Measurements from ENCODE around the gene PTPRT.

DNA sequence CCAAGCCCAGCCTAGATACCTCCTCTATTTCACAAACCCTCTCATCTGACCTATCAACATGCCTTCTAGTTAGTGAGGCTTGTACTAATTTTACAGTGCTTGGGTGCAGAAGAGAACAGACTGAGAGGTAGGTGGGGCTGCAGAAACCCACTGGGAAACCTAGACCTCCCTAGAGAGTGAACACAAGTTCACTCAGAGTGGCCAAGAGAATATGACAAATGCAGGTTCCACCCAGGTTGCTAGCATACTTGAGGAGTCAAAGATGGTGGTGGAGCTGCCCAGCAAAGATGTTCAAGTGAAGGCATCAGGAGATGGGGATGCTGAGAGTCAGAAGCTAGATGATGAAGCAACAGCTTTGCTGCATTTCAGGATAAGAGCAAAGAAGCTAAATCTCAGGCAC, 337.0 kb downstream of the PTPRT start:
- TF ChIP-seq MYC (IDR thresholded peaks at IDR 0.05; ENCODE audit: low read depth, low read length) (no peak), POLR2A (IDR thresholded peaks at IDR 0.05; ENCODE audit: extremely low read depth, insufficient read length) (no peak)
- TF ChIP-seq, protein P1, sequence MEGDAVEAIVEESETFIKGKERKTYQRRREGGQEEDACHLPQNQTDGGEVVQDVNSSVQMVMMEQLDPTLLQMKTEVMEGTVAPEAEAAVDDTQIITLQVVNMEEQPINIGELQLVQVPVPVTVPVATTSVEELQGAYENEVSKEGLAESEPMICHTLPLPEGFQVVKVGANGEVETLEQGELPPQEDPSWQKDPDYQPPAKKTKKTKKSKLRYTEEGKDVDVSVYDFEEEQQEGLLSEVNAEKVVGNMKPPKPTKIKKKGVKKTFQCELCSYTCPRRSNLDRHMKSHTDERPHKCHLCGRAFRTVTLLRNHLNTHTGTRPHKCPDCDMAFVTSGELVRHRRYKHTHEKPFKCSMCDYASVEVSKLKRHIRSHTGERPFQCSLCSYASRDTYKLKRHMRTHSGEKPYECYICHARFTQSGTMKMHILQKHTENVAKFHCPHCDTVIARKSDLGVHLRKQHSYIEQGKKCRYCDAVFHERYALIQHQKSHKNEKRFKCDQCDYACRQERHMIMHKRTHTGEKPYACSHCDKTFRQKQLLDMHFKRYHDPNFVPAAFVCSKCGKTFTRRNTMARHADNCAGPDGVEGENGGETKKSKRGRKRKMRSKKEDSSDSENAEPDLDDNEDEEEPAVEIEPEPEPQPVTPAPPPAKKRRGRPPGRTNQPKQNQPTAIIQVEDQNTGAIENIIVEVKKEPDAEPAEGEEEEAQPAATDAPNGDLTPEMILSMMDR (IDR thresholded peaks at IDR 0.05; ENCODE audit: low read depth, low read length), result no peak

Measured in NB4 (cell line).